ENCODE results near the gene MYO10.

- TF ChIP-seq ZNF317 (CRISPR knock-in tag; IDR thresholded peaks at IDR 0.05; ENCODE audit: borderline replicate concordance, low read depth) (no peak), TEAD1 (CRISPR knock-in tag; IDR thresholded peaks at IDR 0.05) (no peak), NFYB (CRISPR knock-in tag; conservative IDR thresholded peaks at IDR 0.05; ENCODE audit: low read depth) (no peak), CREB1 (CRISPR knock-in tag; IDR thresholded peaks at IDR 0.05) (no peak), ELF4 (CRISPR knock-in tag; IDR thresholded peaks at IDR 0.05; ENCODE audit: low read depth) (no peak), NR1H2 (CRISPR knock-in tag; IDR thresholded peaks at IDR 0.05) (no peak), ETV6 (CRISPR knock-in tag; IDR thresholded peaks at IDR 0.05) (no peak), MAX (CRISPR knock-in tag; IDR thresholded peaks at IDR 0.05) (no peak)
- TF ChIP-seq, protein P1, sequence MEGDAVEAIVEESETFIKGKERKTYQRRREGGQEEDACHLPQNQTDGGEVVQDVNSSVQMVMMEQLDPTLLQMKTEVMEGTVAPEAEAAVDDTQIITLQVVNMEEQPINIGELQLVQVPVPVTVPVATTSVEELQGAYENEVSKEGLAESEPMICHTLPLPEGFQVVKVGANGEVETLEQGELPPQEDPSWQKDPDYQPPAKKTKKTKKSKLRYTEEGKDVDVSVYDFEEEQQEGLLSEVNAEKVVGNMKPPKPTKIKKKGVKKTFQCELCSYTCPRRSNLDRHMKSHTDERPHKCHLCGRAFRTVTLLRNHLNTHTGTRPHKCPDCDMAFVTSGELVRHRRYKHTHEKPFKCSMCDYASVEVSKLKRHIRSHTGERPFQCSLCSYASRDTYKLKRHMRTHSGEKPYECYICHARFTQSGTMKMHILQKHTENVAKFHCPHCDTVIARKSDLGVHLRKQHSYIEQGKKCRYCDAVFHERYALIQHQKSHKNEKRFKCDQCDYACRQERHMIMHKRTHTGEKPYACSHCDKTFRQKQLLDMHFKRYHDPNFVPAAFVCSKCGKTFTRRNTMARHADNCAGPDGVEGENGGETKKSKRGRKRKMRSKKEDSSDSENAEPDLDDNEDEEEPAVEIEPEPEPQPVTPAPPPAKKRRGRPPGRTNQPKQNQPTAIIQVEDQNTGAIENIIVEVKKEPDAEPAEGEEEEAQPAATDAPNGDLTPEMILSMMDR (IDR thresholded peaks at IDR 0.05), result no peak
- TF ChIP-seq, protein P2, sequence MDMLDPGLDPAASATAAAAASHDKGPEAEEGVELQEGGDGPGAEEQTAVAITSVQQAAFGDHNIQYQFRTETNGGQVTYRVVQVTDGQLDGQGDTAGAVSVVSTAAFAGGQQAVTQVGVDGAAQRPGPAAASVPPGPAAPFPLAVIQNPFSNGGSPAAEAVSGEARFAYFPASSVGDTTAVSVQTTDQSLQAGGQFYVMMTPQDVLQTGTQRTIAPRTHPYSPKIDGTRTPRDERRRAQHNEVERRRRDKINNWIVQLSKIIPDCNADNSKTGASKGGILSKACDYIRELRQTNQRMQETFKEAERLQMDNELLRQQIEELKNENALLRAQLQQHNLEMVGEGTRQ (CRISPR knock-in tag; IDR thresholded peaks at IDR 0.05), result no peak
- TF ChIP-seq, protein P3, sequence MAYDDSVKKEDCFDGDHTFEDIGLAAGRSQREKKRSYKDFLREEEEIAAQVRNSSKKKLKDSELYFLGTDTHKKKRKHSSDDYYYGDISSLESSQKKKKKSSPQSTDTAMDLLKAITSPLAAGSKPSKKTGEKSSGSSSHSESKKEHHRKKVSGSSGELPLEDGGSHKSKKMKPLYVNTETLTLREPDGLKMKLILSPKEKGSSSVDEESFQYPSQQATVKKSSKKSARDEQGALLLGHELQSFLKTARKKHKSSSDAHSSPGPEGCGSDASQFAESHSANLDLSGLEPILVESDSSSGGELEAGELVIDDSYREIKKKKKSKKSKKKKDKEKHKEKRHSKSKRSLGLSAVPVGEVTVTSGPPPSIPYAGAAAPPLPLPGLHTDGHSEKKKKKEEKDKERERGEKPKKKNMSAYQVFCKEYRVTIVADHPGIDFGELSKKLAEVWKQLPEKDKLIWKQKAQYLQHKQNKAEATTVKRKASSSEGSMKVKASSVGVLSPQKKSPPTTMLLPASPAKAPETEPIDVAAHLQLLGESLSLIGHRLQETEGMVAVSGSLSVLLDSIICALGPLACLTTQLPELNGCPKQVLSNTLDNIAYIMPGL (CRISPR knock-in tag; IDR thresholded peaks at IDR 0.05), result no peak
Measured at GRCh38 chr5:16936989-16937438, 926 bp upstream of the MYO10 start.
